Neural progenitor cell (in vitro differentiated cells): ENCODE data around the gene POMGNT2. TPM values are rescaled to one million over a fixed set of nuclear protein-coding genes. Genes with fewer than 3 reads are reported as not detected.

Experiments
- DNase-seq: peaks from one replicate; pipeline ENCODE4 v3.0.0-alpha.2; 2016; ENCODE audit warnings: low spot score
- H2AFZ ChIP-seq: fragments of 200-600 bp; sonication (generic); replicated peaks from 2 replicates; pipeline ENCODE4 v1.6.1; 2016; ENCODE audit warnings: antibody characterized with exemption
- H3F3A ChIP-seq: fragments of 200-600 bp; sonication (generic); 2 replicates; pipeline ENCODE4 v1.6.1; 2016; ENCODE audit warnings: antibody characterized with exemption, low read depth
- H3K27ac ChIP-seq: fragments of 200-600 bp; sonication (generic); 2 replicates; pipeline ENCODE4 v1.5.1; 2016; ENCODE audit warnings: mild to moderate bottlenecking
- H3K27me3 ChIP-seq: fragments of 200-600 bp; sonication (generic); 2 replicates; pipeline ENCODE4 v1.6.1; 2016; ENCODE audit warnings: mild to moderate bottlenecking, moderate library complexity
- H3K36me3 ChIP-seq: fragments of 200-600 bp; sonication (generic); 2 replicates; pipeline ENCODE4 v1.5.1; 2016
- H3K4me1 ChIP-seq: fragments of 200-600 bp; sonication (generic); 2 replicates; pipeline ENCODE4 v1.6.1; 2016; ENCODE audit warnings: mixed run types
- H3K4me2 ChIP-seq: fragments of 200-600 bp; sonication (generic); 2 replicates; pipeline ENCODE4 v1.6.1; 2016
- H3K4me3 ChIP-seq: fragments of 200-600 bp; sonication (generic); 2 replicates; pipeline ENCODE4 v1.5.1; 2016
- H3K79me2 ChIP-seq: fragments of 200-600 bp; sonication (generic); 2 replicates; pipeline ENCODE4 v1.6.1; 2016; ENCODE audit warnings: low read depth
- H3K9ac ChIP-seq: fragments of 200-600 bp; sonication (generic); 2 replicates; pipeline ENCODE4 v1.6.1; 2016
- H3K9me3 ChIP-seq: fragments of 200-600 bp; sonication (generic); 2 replicates; pipeline ENCODE4 v1.5.1; 2016; ENCODE audit warnings: low read depth
- H4K20me1 ChIP-seq: fragments of 200-600 bp; sonication (generic); 2 replicates; pipeline ENCODE4 v1.6.1; 2016; ENCODE audit warnings: low read depth
- H3K27ac Mint-ChIP-seq: 3 replicates; pipeline ENCODE4 v1.8.0; 2021; ENCODE audit warnings: mixed read lengths
- H3K27me3 Mint-ChIP-seq: 2 replicates; pipeline ENCODE4 v1.8.0; 2022; ENCODE audit warnings: low read depth, mild to moderate bottlenecking, inconsistent platforms, moderate library complexity, mixed read lengths; ENCODE audit not compliant: insufficient read depth
- H3K36me3 Mint-ChIP-seq: 3 replicates; pipeline ENCODE4 v1.8.0; 2021; ENCODE audit warnings: mixed read lengths
- H3K4me1 Mint-ChIP-seq: 3 replicates; pipeline ENCODE4 v1.8.0; 2021; ENCODE audit warnings: mixed read lengths
- H3K4me3 Mint-ChIP-seq: 3 replicates; pipeline ENCODE4 v1.8.0; 2021; ENCODE audit warnings: mild to moderate bottlenecking, moderate library complexity, mixed read lengths
- H3K9me3 Mint-ChIP-seq: 3 replicates; pipeline ENCODE4 v1.8.0; 2020; ENCODE audit warnings: mixed read lengths
- EZH2 ChIP-seq: fragments of 200-600 bp; sonication (generic); IDR thresholded peaks from 2 replicates; pipeline ENCODE4 v1.6.1; 2017; ENCODE audit warnings: antibody characterized with exemption, mild to moderate bottlenecking, moderate library complexity
- EZH2phosphoT487 ChIP-seq: fragments of 200-600 bp; sonication (generic); IDR thresholded peaks from 2 replicates; pipeline ENCODE4 v1.6.1; 2017; ENCODE audit warnings: antibody characterized with exemption
- total RNA-seq: library from RNA; depleted of rRNA; stranded (reverse); fragments of >200 nt; gene quantifications from 2 replicates; pipeline ENCODE4 v1.2.3, GENCODE V29; 2015; ENCODE audit warnings: low replicate concordance
- TF ChIP-seq, protein P1 (sequence below): fragments of 200-600 bp; sonication (generic); IDR thresholded peaks from 2 replicates; pipeline ENCODE4 v1.5.1; 2017; ENCODE audit warnings: antibody characterized with exemption, mild to moderate bottlenecking

POMGNT2 gene
- total RNA-seq, 1 donor from 2014 or later = 13.2 TPM

DNA sequence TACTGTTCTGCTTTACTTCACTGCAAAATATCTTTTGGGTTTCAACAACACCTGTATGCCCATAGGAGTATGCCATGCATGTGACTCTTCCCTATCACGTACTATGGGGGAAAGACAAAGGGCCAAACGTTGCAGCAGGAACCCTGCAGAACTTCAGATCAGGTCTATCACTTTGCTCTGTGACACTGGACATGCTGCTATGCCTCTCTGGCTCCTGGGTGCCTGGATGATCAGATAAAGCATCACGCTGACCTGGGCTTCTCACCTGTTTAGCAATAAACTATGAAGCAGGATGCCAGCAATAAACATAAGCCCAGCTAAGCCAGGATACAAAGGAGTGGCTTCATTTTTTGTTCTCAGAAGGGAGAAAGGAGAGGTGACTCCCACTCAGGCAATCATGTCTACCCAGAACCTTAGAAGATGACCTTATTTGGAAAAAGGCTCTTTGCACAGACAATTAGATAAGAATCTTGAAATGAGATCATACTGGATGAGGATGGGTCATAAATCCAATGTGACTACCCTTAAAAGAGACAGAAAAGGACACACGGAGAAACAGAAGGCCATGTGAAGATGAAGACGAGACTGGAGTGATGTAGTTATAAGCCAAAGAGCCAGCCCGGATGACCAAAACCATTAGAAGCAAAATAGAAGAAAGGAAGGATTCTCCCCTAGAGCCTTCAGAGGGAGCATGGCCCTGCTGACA, 19.3 kb downstream of the POMGNT2 start:
- H3K9ac ChIP-seq = no peak overlapping the region
- no peaks in the 10 kb centered on the region for H3K36me3 ChIP-seq
- H3K4me3 Mint-ChIP-seq = no peak overlapping the region
- no peak overlapping the region for H3K4me2 ChIP-seq
- H3K4me1 Mint-ChIP-seq = no peaks in the 10 kb centered on the region
- H3K4me3 ChIP-seq = no peak overlapping the region
- TF ChIP-seq, protein P1, sequence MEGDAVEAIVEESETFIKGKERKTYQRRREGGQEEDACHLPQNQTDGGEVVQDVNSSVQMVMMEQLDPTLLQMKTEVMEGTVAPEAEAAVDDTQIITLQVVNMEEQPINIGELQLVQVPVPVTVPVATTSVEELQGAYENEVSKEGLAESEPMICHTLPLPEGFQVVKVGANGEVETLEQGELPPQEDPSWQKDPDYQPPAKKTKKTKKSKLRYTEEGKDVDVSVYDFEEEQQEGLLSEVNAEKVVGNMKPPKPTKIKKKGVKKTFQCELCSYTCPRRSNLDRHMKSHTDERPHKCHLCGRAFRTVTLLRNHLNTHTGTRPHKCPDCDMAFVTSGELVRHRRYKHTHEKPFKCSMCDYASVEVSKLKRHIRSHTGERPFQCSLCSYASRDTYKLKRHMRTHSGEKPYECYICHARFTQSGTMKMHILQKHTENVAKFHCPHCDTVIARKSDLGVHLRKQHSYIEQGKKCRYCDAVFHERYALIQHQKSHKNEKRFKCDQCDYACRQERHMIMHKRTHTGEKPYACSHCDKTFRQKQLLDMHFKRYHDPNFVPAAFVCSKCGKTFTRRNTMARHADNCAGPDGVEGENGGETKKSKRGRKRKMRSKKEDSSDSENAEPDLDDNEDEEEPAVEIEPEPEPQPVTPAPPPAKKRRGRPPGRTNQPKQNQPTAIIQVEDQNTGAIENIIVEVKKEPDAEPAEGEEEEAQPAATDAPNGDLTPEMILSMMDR = no peak
- TF ChIP-seq EZH2phosphoT487 = no peak
- no peak for TF ChIP-seq EZH2
- H4K20me1 ChIP-seq = no peaks in the 10 kb centered on the region
- no peaks in the 10 kb centered on the region for H3K79me2 ChIP-seq
- H3K27ac Mint-ChIP-seq = no peak overlapping the region
- H3K27me3 Mint-ChIP-seq = no peaks in the 10 kb centered on the region
- H3K36me3 Mint-ChIP-seq = peaks cover 8% of the 10 kb centered on the region
- H3K4me1 ChIP-seq = no peaks in the 10 kb centered on the region
- H3K9me3 Mint-ChIP-seq = no peaks in the 10 kb centered on the region
- no peaks in the 10 kb centered on the region for H3K27me3 ChIP-seq
- H3K9me3 ChIP-seq = no peaks in the 10 kb centered on the region
- H3F3A ChIP-seq = no peaks in the 10 kb centered on the region
- no peak overlapping the region for H2AFZ ChIP-seq
- no peak overlapping the region for H3K27ac ChIP-seq
- no peak for DNase-seq

DNA sequence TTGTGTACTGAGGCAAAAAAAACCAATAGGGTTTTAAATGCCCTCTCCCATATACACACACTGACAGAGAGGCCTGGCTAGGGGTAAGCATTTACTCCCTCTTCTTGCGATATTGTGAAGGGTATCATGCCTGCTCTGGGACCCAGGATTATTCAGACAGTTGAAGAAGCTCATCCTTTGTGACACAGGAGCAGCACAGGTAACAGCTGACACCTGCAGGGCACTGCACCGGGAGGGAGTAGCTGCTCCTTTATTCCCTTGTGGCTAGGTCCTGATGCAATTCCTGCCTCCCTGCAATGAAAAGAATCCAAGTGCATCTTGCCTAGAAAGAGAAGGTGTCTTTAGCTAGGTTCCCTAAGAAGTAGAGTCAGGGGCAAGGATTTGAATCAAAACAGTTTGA, 23.4 kb downstream of the POMGNT2 start:
- Mint-ChIP-seq H3K4me3 (no peak overlapping the region), H3K36me3 (peaks cover 22% of the 10 kb centered on the region), H3K9me3 (no peaks in the 10 kb centered on the region)

DNA sequence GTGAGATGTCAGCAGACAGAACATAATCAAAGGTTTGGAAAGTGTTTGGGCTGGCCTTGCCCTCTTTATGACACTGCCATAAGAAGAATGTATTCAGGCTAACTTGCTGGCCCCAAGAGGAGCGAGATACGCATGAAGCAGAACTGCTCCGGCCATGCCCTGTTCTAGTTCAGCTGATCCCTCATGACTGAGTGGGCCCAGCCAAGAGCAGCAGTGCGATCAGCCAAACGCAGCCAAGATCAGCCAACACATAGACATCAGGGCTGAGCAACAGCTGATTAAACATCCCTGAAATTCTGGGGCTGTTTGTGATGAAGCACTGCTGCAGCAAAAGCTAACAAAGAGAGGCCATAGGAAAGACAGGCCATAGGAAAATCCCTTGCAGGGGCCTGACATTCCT, 24.1 kb downstream of the POMGNT2 start:
- H3K9me3 Mint-ChIP-seq = no peaks in the 10 kb centered on the region
- Histone ChIP-seq H4K20me1 (no peaks in the 10 kb centered on the region), H3K27me3 (no peaks in the 10 kb centered on the region), H3K36me3 (no peaks in the 10 kb centered on the region), H2AFZ (no peak overlapping the region), H3K4me2 (no peak overlapping the region), H3K9ac (no peak overlapping the region), H3F3A (no peaks in the 10 kb centered on the region), H3K4me1 (no peaks in the 10 kb centered on the region), H3K4me3 (no peak overlapping the region), H3K79me2 (no peaks in the 10 kb centered on the region), H3K9me3 (no peaks in the 10 kb centered on the region), H3K27ac (no peak overlapping the region)
- H3K36me3 Mint-ChIP-seq = peaks cover 22% of the 10 kb centered on the region
- peaks cover 2% of the 10 kb centered on the region for H3K27me3 Mint-ChIP-seq
- TF ChIP-seq EZH2phosphoT487 = no peak
- TF ChIP-seq, protein P1 = no peak
- no peak for TF ChIP-seq EZH2
- no peak overlapping the region for H3K27ac Mint-ChIP-seq
- no peak for DNase-seq
- H3K4me3 Mint-ChIP-seq = no peak overlapping the region
- H3K4me1 Mint-ChIP-seq = no peaks in the 10 kb centered on the region

More for the DNA sequence above, 23.4 kb downstream of the POMGNT2 start:
- no peak overlapping the region for H3K27ac ChIP-seq
- no peak overlapping the region for H3K9ac ChIP-seq
- no peaks in the 10 kb centered on the region for H3K4me1 Mint-ChIP-seq
- TF ChIP-seq EZH2 = no peak
- no peaks in the 10 kb centered on the region for H3K4me1 ChIP-seq
- no peaks in the 10 kb centered on the region for H3K79me2 ChIP-seq
- H3K4me2 ChIP-seq = no peak overlapping the region
- H3K4me3 ChIP-seq = no peak overlapping the region
- DNase-seq = no peak
- H3K27ac Mint-ChIP-seq = no peak overlapping the region
- no peak overlapping the region for H2AFZ ChIP-seq
- no peaks in the 10 kb centered on the region for H3K9me3 ChIP-seq
- no peaks in the 10 kb centered on the region for H4K20me1 ChIP-seq
- no peaks in the 10 kb centered on the region for H3K36me3 ChIP-seq
- H3K27me3 Mint-ChIP-seq = peaks cover 2% of the 10 kb centered on the region
- no peaks in the 10 kb centered on the region for H3K27me3 ChIP-seq
- H3F3A ChIP-seq = no peaks in the 10 kb centered on the region
